ENCODE measurements around the gene ATG16L2.

The ATG16L2 gene

DNA sequence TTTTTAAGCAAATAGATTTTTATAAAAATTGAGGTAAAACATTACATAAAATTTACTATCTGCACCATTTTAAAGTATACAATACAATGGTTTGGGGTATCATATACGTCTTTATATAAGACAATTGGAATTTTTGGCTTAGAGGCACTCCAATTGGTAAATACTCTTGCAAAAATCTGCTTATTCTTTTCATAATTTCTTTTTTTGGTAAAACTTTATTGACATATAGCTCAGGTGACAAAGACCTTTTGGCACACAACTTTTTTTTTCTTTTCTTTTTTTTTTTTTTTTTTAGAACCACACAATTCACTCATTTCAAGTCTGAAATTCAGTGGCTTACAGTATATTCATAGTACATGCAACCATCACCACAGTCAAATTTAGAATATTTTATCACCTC is 57.8 kb downstream of the ATG16L2 start:
- Histone ChIP-seq H3K4me3 (ENCODE audit: low read length) (no peak overlapping the region), H3K27me3 (ENCODE audit: control insufficient read depth, low read length) (no peaks in the 10 kb centered on the region), H3F3A (ENCODE audit: control insufficient read depth, insufficient read depth) (peaks cover 8% of the 10 kb centered on the region; the same call in 1 of the 2 replicates)

DNA sequence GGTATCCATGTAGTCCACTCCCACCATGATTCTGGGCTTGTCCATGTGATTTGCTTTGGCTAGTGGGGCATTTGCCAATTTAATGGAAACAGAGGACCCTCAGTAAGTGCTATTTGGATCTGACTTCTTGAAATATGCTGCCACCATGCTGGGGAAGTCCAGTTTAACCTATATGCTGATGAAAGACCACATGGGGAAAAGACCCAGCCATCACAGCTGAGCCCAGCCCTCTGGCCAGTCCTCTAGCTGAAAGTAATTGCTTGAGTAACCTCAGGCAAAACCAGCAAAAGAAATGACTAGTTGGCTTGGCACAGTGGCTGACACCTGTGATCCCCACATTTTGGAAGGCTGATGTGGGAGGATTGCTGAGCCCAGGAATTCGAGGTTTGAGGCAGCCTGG is 61.5 kb downstream of the ATG16L2 start:
- no peaks in the 10 kb centered on the region for H3K27me3 ChIP-seq (ENCODE audit: control insufficient read depth, low read length)
- H3K36me3 ChIP-seq (ENCODE audit: control insufficient read depth, low read length) = peaks cover 88% of the 10 kb centered on the region
- no peak overlapping the region for H3K27ac ChIP-seq (ENCODE audit: low read depth, low read length)
- H3K9me2 ChIP-seq (replicated peaks; ENCODE audit: control insufficient read depth, low read length) = no peaks in the 10 kb centered on the region
- no peak overlapping the region for H3K4me2 ChIP-seq (ENCODE audit: low read length)
- peaks cover 8% of the 10 kb centered on the region for H3K79me2 ChIP-seq (ENCODE audit: control insufficient read depth, low read length)
- H3K9me3 ChIP-seq (ENCODE audit: control insufficient read depth, insufficient read depth, low read length) = no peaks in the 10 kb centered on the region
- TF ChIP-seq, protein P1, sequence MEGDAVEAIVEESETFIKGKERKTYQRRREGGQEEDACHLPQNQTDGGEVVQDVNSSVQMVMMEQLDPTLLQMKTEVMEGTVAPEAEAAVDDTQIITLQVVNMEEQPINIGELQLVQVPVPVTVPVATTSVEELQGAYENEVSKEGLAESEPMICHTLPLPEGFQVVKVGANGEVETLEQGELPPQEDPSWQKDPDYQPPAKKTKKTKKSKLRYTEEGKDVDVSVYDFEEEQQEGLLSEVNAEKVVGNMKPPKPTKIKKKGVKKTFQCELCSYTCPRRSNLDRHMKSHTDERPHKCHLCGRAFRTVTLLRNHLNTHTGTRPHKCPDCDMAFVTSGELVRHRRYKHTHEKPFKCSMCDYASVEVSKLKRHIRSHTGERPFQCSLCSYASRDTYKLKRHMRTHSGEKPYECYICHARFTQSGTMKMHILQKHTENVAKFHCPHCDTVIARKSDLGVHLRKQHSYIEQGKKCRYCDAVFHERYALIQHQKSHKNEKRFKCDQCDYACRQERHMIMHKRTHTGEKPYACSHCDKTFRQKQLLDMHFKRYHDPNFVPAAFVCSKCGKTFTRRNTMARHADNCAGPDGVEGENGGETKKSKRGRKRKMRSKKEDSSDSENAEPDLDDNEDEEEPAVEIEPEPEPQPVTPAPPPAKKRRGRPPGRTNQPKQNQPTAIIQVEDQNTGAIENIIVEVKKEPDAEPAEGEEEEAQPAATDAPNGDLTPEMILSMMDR (IDR thresholded peaks at IDR 0.05; ENCODE audit: low read depth, low read length, poor library complexity, severe bottlenecking) = no peak
- no peak for TF ChIP-seq EZH2phosphoT487 (IDR thresholded peaks at IDR 0.05; ENCODE audit: borderline replicate concordance, low read length)
- no peaks in the 10 kb centered on the region for H4K20me1 ChIP-seq (ENCODE audit: control insufficient read depth, insufficient read depth, low read depth, low read length)
- H3K4me1 ChIP-seq (ENCODE audit: control insufficient read depth, low read length) = no peaks in the 10 kb centered on the region
- H3F3A ChIP-seq (ENCODE audit: control insufficient read depth, insufficient read depth) = peaks cover 10% of the 10 kb centered on the region; the same call in 1 of the 2 replicates
- H3K4me3 ChIP-seq (ENCODE audit: low read length) = no peak overlapping the region

More for the DNA sequence above, 57.8 kb downstream of the ATG16L2 start:
- Histone ChIP-seq H3K79me2 (ENCODE audit: control insufficient read depth, low read length) (no peaks in the 10 kb centered on the region), H3K9me3 (ENCODE audit: control insufficient read depth, insufficient read depth, low read length) (no peaks in the 10 kb centered on the region), H3K27ac (ENCODE audit: low read depth, low read length) (no peak overlapping the region), H3K4me1 (ENCODE audit: control insufficient read depth, low read length) (no peaks in the 10 kb centered on the region), H3K36me3 (ENCODE audit: control insufficient read depth, low read length) (peaks cover 91% of the 10 kb centered on the region), H3K9me2 (replicated peaks; ENCODE audit: control insufficient read depth, low read length) (no peaks in the 10 kb centered on the region), H3K4me2 (ENCODE audit: low read length) (no peak overlapping the region), H4K20me1 (ENCODE audit: control insufficient read depth, insufficient read depth, low read depth, low read length) (no peaks in the 10 kb centered on the region)
- TF ChIP-seq, protein P1 (IDR thresholded peaks at IDR 0.05; ENCODE audit: low read depth, low read length, poor library complexity, severe bottlenecking) = no peak
- no peak for TF ChIP-seq EZH2phosphoT487 (IDR thresholded peaks at IDR 0.05; ENCODE audit: borderline replicate concordance, low read length)

DNA sequence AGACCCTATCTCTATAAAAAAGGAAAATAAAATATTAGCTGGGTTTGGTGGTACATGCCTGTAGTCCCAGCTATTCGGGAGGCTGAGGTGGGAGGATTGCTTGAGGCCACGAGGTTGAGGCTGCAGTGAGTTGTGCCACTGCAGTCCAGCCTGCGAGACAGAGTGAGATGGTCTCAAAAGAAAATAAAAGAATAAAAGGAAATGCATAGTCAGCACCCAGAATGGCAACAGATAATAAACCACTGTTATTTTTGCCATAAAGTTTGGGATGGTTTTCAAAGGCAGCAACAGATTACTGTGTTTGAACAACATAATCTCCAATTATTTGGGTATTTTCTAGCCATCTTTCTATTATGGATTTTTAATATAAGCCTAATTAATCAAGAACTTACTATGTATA is 61.9 kb downstream of the ATG16L2 start:
- Histone ChIP-seq H3K36me3 (ENCODE audit: control insufficient read depth, low read length) (peaks cover 89% of the 10 kb centered on the region), H3K4me3 (ENCODE audit: low read length) (no peak overlapping the region), H3K27ac (ENCODE audit: low read depth, low read length) (no peak overlapping the region), H3K4me2 (ENCODE audit: low read length) (no peak overlapping the region), H3K9me2 (replicated peaks; ENCODE audit: control insufficient read depth, low read length) (no peaks in the 10 kb centered on the region), H3K79me2 (ENCODE audit: control insufficient read depth, low read length) (peaks cover 12% of the 10 kb centered on the region), H4K20me1 (ENCODE audit: control insufficient read depth, insufficient read depth, low read depth, low read length) (no peaks in the 10 kb centered on the region), H3K4me1 (ENCODE audit: control insufficient read depth, low read length) (peaks cover 1% of the 10 kb centered on the region), H3F3A (ENCODE audit: control insufficient read depth, insufficient read depth) (peaks cover 11% of the 10 kb centered on the region), H3K27me3 (ENCODE audit: control insufficient read depth, low read length) (no peaks in the 10 kb centered on the region), H3K9me3 (ENCODE audit: control insufficient read depth, insufficient read depth, low read length) (no peaks in the 10 kb centered on the region)
- TF ChIP-seq EZH2phosphoT487 (IDR thresholded peaks at IDR 0.05; ENCODE audit: borderline replicate concordance, low read length) = no peak

Measured in DOHH2 (cell line).